Endothelial cell (in vitro differentiated cells): ENCODE measurements around the gene CTNNA2. TPM values are rescaled to one million over a fixed set of nuclear protein-coding genes. Genes with fewer than 3 reads are reported as not detected.

Source experiments
- DNase-seq: peaks from one replicate; pipeline ENCODE4 v3.0.0; 2021; ENCODE audit warnings: low spot score
- H3K27ac Mint-ChIP-seq: one replicate; pipeline ENCODE4 v1.8.0; 2021; ENCODE audit warnings: mixed read lengths, inconsistent platforms; ENCODE audit not compliant: unreplicated experiment
- H3K27me3 Mint-ChIP-seq: one replicate; pipeline ENCODE4 v1.8.0; 2021; ENCODE audit warnings: mild to moderate bottlenecking, moderate library complexity, mixed read lengths, inconsistent platforms; ENCODE audit not compliant: unreplicated experiment
- H3K36me3 Mint-ChIP-seq: one replicate; pipeline ENCODE4 v1.8.0; 2021; ENCODE audit warnings: mild to moderate bottlenecking, low read depth, mixed read lengths, inconsistent platforms; ENCODE audit not compliant: unreplicated experiment
- H3K4me1 Mint-ChIP-seq: one replicate; pipeline ENCODE4 v1.8.0; 2021; ENCODE audit warnings: mild to moderate bottlenecking, mixed read lengths, inconsistent platforms; ENCODE audit not compliant: unreplicated experiment
- H3K4me3 Mint-ChIP-seq: one replicate; pipeline ENCODE4 v1.8.0; 2021; ENCODE audit warnings: mild to moderate bottlenecking, mixed read lengths, inconsistent platforms; ENCODE audit not compliant: unreplicated experiment
- H3K9me3 Mint-ChIP-seq: one replicate; pipeline ENCODE4 v1.8.0; 2021; ENCODE audit warnings: mixed read lengths, inconsistent platforms; ENCODE audit not compliant: unreplicated experiment
- total RNA-seq: library from RNA; stranded (reverse); fragmentation: NEBNext Ultra II Directional; extraction: Animal tissue kit (Norgen Biotek cat#: 25700); gene quantifications from one replicate; pipeline ENCODE4 v1.2.1, GENCODE V29; 2021; ENCODE audit not compliant: unreplicated experiment
- TF ChIP-seq, protein P1 (sequence below): fragments of 200-600 bp; sonication (generic); IDR thresholded peaks from one replicate; pipeline ENCODE4 v1.5.0; 2021; ENCODE audit warnings: antibody characterized with exemption; ENCODE audit not compliant: unreplicated experiment

Gene CTNNA2
- total RNA-seq, 1 donor from 2014 or later, result 4.7 TPM

DNA sequence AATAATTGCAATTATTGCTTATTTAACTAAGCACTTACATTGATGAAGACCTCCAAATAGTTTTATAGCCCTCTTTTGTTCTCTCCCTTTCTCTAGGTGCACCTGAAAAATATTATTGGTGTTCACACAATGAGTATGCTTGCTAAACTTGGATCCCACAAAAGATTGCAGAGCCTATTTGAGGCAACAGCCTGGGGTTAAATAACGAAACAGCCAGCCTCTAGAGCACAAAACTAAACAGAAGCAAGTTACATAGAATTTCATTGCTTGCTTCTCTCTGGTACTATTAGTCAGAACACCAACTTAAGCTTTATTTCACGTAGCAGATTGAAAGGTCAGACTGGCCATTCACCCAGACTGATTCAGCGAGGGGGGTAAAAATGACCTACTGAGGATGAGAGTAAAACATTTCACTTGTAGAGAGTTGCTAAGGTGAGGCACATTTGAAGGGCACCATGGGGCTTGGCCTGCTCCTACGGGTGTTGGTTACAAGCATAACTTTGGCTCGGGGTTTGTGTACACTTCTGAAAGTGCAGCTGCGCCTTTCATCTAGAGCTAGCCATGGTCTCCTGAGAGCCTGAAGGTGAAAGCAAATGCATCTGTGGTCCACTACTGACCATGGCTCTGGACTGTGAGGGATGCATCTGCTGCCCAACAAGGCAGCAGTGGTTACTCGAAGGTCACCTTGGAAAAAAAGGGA lies 1016.8 kb downstream of the CTNNA2 start:
- no peak for DNase-seq
- no peaks in the 10 kb centered on the region for H3K9me3 Mint-ChIP-seq
- TF ChIP-seq, protein P1, sequence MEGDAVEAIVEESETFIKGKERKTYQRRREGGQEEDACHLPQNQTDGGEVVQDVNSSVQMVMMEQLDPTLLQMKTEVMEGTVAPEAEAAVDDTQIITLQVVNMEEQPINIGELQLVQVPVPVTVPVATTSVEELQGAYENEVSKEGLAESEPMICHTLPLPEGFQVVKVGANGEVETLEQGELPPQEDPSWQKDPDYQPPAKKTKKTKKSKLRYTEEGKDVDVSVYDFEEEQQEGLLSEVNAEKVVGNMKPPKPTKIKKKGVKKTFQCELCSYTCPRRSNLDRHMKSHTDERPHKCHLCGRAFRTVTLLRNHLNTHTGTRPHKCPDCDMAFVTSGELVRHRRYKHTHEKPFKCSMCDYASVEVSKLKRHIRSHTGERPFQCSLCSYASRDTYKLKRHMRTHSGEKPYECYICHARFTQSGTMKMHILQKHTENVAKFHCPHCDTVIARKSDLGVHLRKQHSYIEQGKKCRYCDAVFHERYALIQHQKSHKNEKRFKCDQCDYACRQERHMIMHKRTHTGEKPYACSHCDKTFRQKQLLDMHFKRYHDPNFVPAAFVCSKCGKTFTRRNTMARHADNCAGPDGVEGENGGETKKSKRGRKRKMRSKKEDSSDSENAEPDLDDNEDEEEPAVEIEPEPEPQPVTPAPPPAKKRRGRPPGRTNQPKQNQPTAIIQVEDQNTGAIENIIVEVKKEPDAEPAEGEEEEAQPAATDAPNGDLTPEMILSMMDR, result no peak
- no peaks in the 10 kb centered on the region for H3K36me3 Mint-ChIP-seq
- H3K4me3 Mint-ChIP-seq, result no peak overlapping the region
- H3K27me3 Mint-ChIP-seq, result no peaks in the 10 kb centered on the region
- H3K4me1 Mint-ChIP-seq, result peaks cover 3% of the 10 kb centered on the region
- no peak overlapping the region for H3K27ac Mint-ChIP-seq

DNA sequence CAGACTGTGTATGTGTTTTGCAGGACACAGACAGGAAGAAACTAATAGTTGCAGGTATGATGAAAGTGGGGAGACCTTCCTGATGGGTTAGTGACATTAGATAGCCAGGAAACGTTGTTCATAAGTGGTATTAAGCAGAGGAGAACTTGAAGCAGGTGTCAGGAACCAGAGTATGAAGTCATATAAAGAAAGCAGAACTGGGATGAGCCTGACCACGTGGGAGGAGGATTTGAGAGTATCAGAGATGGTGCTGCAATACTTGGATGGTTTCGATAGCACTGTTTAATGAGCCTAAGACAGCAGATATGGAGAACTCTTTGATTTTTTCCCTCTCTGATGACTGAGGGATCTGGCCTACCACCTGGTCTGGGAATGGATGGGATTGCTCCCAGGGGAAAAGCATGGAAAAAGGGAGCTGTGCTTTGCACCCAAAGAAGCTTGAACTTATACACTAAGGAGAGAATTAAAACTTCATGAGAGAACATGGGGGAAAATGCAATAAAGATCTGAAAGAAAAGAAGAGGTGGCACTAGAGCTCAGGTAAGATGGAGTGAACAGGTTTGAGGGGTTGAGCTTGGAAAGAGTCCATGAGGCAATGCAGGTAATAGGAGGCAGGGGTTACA lies 1017.7 kb downstream of the CTNNA2 start:
- no peaks in the 10 kb centered on the region for H3K27me3 Mint-ChIP-seq
- TF ChIP-seq, protein P1, result no peak
- H3K4me1 Mint-ChIP-seq, result peaks cover 3% of the 10 kb centered on the region
- H3K4me3 Mint-ChIP-seq, result no peak overlapping the region
- H3K9me3 Mint-ChIP-seq, result no peaks in the 10 kb centered on the region
- no peak for DNase-seq
- no peak overlapping the region for H3K27ac Mint-ChIP-seq
- H3K36me3 Mint-ChIP-seq, result no peaks in the 10 kb centered on the region

DNA sequence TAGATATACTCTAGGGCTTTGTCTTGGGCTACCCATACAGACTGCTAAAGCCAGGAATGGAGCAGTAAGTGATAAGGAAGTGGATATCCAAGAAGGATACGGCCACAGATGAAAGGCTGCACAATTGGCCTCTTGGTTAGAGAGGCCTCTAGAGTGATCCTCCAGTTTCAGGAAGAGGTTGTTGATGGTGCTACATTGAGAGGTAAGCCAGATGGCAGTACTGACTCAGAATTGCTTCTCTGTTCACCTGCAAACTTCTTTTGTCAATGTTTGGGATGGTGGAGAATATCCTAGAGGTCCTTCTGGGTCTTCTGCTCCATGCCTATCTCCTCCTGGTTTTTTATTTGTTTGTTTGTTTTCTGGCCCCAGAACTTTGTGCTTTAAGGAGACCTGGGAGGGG lies 1018.5 kb downstream of the CTNNA2 start:
- no peaks in the 10 kb centered on the region for H3K9me3 Mint-ChIP-seq
- H3K36me3 Mint-ChIP-seq, result no peaks in the 10 kb centered on the region
- DNase-seq, result no peak
- H3K27me3 Mint-ChIP-seq, result no peaks in the 10 kb centered on the region
- H3K4me1 Mint-ChIP-seq, result peaks cover 3% of the 10 kb centered on the region
- no peak overlapping the region for H3K4me3 Mint-ChIP-seq
- H3K27ac Mint-ChIP-seq, result no peak overlapping the region
- TF ChIP-seq, protein P1, result no peak

DNA sequence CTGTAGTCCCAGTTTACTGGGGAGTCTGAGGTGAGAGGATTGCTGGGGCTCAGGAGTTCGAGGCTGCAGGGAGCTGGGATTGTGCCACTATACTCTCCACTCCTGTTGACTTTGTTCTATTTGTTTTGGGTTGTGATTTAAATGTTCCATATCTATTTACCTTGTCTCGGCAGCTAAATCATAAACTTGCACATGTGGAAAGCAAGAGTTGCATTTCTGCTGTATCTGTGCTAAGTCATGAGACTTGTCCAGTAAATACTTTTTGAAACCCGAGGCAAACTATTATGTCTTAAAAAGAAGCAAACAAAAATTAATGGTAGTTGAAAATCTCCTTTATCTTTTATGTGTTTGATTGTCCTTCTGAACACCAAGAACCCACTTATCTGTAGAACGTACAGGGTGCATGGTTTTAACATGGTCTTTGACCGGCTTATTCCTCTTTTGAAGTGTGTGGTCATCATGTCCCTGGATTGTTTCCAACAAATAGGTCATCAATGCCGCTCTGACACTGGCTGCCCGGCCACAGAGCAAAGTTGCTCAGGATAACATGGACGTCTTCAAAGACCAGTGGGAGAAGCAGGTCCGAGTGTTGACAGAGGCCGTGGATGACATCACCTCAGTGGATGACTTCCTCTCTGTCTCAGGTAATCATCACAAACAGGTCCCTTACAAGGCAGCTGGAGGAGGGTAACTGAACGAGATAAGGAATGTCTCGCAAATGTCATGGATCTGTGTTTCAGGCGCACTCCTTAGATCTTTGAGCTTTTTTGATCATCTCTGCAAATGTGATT lies 1032.8 kb downstream of the CTNNA2 start:
- no peak overlapping the region for H3K4me3 Mint-ChIP-seq
- no peaks in the 10 kb centered on the region for H3K36me3 Mint-ChIP-seq
- H3K4me1 Mint-ChIP-seq, result no peaks in the 10 kb centered on the region
- DNase-seq, result no peak
- H3K9me3 Mint-ChIP-seq, result no peaks in the 10 kb centered on the region
- TF ChIP-seq, protein P1, result no peak
- no peaks in the 10 kb centered on the region for H3K27me3 Mint-ChIP-seq
- no peak overlapping the region for H3K27ac Mint-ChIP-seq
